ENCODE results near the gene PTPRG.
"Not testable (repeated sequence)": the region's sequence is repeated elsewhere in the genome, so short reads cannot be mapped to it uniquely, and the experiment has no call there.

Gene PTPRG

DNA sequence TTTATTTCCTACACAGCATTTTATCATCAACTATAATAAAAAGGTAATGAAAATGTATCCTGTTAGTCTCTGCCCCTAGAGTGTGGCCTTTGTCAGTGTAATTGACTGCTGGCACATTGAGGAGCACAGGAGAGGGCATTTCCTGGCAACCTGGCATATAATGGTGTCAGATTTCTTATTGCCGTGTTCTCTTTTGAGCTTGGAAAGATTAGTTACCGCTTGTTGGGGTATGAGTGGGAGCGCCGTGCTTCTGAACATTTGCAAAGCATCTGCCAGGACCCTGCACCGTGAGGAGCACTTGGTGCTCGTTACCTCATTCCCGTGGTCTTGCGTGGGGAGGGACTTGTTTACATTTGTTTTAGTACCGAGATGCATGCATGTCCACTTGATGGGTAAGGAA, 124.4 kb downstream of the PTPRG start:
- Mint-ChIP-seq H3K27ac (no peak overlapping the region), H3K9me3 (peaks cover 3 to 7% of the 10 kb centered on the region in 2 donors), H3K27me3 (no peaks in the 10 kb centered on the region), H3K4me3 (no peak overlapping the region), H3K4me1 (ENCODE audit: low read depth in 2 of 2) (no peaks in the 10 kb centered on the region), H3K36me3 (ENCODE audit: insufficient read depth) (no peaks in the 10 kb centered on the region)
- DNase-seq, result no peak
- ATAC-seq (replicated peaks), result no peak

GRCh38 chr3:61686228-61686648, 124.9 kb downstream of the PTPRG start:
- ATAC-seq (replicated peaks) (no peak), DNase-seq (no peak)
- Mint-ChIP-seq H3K27ac (no peak overlapping the region), H3K27me3 (no peaks in the 10 kb centered on the region), H3K4me1 (ENCODE audit: low read depth in 2 of 2) (no peaks in the 10 kb centered on the region), H3K4me3 (no peak overlapping the region), H3K9me3 (peaks cover 3 to 7% of the 10 kb centered on the region in 2 donors), H3K36me3 (ENCODE audit: insufficient read depth) (no peaks in the 10 kb centered on the region)

GRCh38 chr3:61687206-61687605, 125.8 kb downstream of the PTPRG start:
- no peak overlapping the region for H3K4me3 Mint-ChIP-seq
- peaks cover 3 to 7% of the 10 kb centered on the region in 2 donors for H3K9me3 Mint-ChIP-seq
- H3K27me3 Mint-ChIP-seq, result no peaks in the 10 kb centered on the region
- no peak overlapping the region for H3K27ac Mint-ChIP-seq
- H3K4me1 Mint-ChIP-seq (ENCODE audit: low read depth in 2 of 2), result no peaks in the 10 kb centered on the region
- no peak for ATAC-seq (replicated peaks)
- H3K36me3 Mint-ChIP-seq (ENCODE audit: insufficient read depth), result no peaks in the 10 kb centered on the region
- no peak for DNase-seq

GRCh38 chr3:61687663-61688306, 126.4 kb downstream of the PTPRG start:
- ATAC-seq (replicated peaks), result no peak
- H3K4me1 Mint-ChIP-seq (ENCODE audit: low read depth in 2 of 2), result no peaks in the 10 kb centered on the region
- H3K4me3 Mint-ChIP-seq, result no peak overlapping the region
- peaks cover 6 to 7% of the 10 kb centered on the region in 2 donors for H3K9me3 Mint-ChIP-seq
- no peak overlapping the region for H3K27ac Mint-ChIP-seq
- H3K36me3 Mint-ChIP-seq (ENCODE audit: insufficient read depth), result no peaks in the 10 kb centered on the region
- no peaks in the 10 kb centered on the region for H3K27me3 Mint-ChIP-seq
- no peak for DNase-seq

DNA sequence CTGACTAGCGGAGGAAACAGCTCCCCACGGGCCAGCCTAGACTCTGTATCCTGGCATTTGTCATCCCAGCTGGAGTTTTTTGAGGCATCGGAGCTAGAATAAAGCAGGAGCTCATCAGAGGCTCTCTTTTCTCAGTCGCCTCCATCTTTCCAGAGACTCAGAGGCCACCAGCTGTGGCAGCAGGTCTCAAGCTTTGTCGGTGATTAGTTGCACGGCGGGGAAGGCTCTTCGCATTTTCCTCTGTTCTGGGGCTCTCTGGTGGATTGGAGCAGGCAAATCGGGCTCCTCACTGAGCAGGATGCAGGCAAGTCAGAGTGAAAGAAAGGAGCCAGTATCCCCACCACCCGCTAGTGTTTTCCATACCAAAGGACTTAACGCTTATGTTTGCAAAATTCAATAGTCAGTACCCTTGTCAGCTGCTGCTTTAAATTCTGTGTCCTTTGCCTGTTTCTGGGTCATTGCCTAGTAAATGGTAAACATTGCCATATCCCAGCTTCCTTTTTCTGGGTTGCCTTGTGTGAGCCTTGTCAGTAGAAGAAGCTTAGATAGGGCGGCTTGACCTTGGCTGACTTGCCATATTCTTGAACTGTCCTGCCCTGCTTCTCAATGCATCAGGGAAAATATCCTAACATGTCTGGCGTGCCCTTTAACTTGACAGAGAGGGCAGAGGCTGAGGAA, 127.1 kb downstream of the PTPRG start:
- DNase-seq (no peak), ATAC-seq (replicated peaks) (no peak)
- Mint-ChIP-seq H3K27me3 (no peaks in the 10 kb centered on the region), H3K4me3 (no peak overlapping the region), H3K4me1 (ENCODE audit: low read depth in 2 of 2) (no peaks in the 10 kb centered on the region), H3K27ac (no peak overlapping the region), H3K36me3 (ENCODE audit: insufficient read depth) (no peaks in the 10 kb centered on the region), H3K9me3 (peaks cover 7 to 9% of the 10 kb centered on the region in 2 donors)

- no peak overlapping the region for H3K4me3 Mint-ChIP-seq
- H3K9me3 Mint-ChIP-seq, result peaks cover 3 to 7% of the 10 kb centered on the region in 2 donors
- ATAC-seq (replicated peaks), result no peak
- no peak for DNase-seq
- no peaks in the 10 kb centered on the region for H3K27me3 Mint-ChIP-seq
- H3K36me3 Mint-ChIP-seq (ENCODE audit: insufficient read depth), result no peaks in the 10 kb centered on the region
- no peaks in the 10 kb centered on the region for H3K4me1 Mint-ChIP-seq (ENCODE audit: low read depth in 2 of 2)
- H3K27ac Mint-ChIP-seq, result no peak overlapping the region
Measured at GRCh38 chr3:61690016-61690415, 128.6 kb downstream of the PTPRG start.

DNA sequence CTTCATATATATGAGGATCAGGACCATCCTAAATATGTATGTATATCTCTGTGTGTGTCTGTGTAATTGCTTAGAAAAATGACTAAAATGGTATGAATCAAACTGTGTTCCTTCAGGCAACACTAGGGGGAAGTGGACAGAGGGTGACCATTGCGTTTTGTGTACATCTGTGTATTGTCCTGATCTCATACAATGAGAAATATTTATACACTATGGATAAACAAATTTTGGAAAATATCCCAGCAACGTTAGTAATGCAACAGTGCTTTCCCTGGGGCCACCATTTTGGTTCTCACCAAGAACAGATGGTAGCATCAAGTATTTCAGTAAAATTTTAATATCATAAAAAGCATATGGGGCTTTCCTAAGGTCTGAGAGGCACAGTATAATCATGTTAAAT, 130.1 kb downstream of the PTPRG start:
- no peaks in the 10 kb centered on the region for H3K4me1 Mint-ChIP-seq (ENCODE audit: low read depth in 2 of 2)
- H3K4me3 Mint-ChIP-seq, result no peak overlapping the region
- H3K9me3 Mint-ChIP-seq, result peaks cover 0 to 5% of the 10 kb centered on the region in 2 donors
- no peak for ATAC-seq (replicated peaks)
- H3K36me3 Mint-ChIP-seq (ENCODE audit: insufficient read depth), result no peaks in the 10 kb centered on the region
- H3K27ac Mint-ChIP-seq, result no peak overlapping the region
- H3K27me3 Mint-ChIP-seq, result no peaks in the 10 kb centered on the region
- DNase-seq, result no peak

- DNase-seq (no peak), ATAC-seq (replicated peaks) (no peak)
- no peaks in the 10 kb centered on the region for H3K4me1 Mint-ChIP-seq (ENCODE audit: low read depth in 2 of 2)
- no peaks in the 10 kb centered on the region for H3K27me3 Mint-ChIP-seq
- no peak overlapping the region for H3K4me3 Mint-ChIP-seq
- no peak overlapping the region for H3K27ac Mint-ChIP-seq
- H3K9me3 Mint-ChIP-seq, result peaks cover 0 to 6% of the 10 kb centered on the region in 2 donors
- H3K36me3 Mint-ChIP-seq (ENCODE audit: insufficient read depth), result no peaks in the 10 kb centered on the region
Measured at GRCh38 chr3:61697301-61697700, 135.9 kb downstream of the PTPRG start.

DNA sequence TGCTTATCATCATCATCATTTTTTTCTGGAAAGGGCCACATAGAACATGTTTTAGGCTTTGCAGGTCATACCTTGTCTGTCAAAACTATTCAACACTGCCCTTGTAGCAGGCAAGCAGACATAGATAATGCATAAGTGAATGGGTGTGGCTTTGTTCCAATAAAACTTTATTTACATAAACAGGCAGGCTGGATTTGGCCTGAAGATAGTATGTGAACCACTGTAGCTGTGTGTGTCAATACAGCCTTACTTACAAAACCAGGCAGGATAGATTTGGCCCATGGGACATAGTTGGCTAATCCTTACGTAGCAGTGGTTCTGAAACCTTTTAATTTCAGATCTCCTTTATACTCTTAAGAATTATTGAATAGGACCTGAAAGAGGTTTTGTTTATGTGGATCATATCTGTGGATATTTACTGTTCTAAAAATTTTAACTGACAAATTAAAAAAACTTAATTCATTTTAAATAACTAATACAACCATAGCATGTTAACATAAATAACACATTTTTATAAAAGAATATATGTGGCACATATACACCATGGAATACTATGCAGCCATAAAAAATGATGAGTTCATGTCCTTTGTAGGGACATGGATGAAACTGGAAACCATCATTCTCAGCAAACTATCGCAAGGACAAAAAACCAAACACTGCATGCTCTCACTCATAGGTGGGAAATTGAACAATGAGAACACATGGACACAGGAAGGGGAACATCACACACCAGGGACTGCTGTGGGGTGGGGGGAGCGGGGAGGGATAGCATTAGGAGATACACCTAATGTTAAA, 137.1 kb downstream of the PTPRG start:
- H3K36me3 Mint-ChIP-seq (ENCODE audit: insufficient read depth); ATAC-seq (replicated peaks); DNase-seq; H3K4me1 Mint-ChIP-seq (ENCODE audit: low read depth in 2 of 2); H3K27me3 Mint-ChIP-seq; H3K27ac Mint-ChIP-seq; H3K4me3 Mint-ChIP-seq; H3K9me3 Mint-ChIP-seq: not testable (repeated sequence)

DNA sequence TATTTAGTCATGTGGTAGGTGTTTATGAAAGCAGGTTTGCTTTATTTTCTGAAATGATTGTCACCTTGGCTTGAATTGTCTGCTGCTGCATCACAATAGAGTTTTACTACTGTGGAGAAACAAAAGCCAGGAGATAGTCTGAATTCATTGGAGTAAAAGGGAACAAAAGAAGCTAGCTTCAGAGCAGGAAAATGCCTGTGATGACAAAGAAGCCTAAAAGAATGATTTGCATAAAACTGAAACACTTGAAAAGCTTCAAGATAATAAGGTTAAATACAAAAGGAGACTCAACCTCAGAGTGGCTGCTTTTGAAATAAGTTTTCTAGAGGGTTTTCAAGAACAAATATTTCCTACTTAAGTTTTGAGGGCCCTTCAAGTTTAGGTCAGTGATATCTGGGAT, 138.3 kb downstream of the PTPRG start:
- ATAC-seq (replicated peaks), result no peak

DNA sequence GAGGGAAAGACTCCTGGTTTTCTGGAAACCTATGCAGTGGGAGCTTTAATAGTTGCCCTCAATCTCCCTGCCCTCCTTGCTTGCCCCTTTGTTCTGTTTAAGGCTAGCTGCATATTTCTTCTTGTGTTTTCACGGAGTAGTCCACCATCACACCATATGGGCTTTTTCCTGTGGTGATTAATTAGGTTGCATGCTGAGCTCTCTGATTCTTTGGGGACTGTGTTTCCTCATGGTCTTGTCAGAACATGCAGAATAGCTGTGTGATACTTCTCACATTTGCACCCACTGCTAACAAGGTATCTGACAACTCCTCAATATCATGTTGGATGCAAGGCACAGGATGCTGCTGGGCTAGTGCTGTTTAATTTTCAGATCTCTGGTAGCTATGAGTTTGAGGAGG, 139.6 kb downstream of the PTPRG start:
- DNase-seq (no peak), ATAC-seq (replicated peaks) (no peak)
- H3K4me3 Mint-ChIP-seq, result no peak overlapping the region
- no peaks in the 10 kb centered on the region for H3K36me3 Mint-ChIP-seq (ENCODE audit: insufficient read depth)
- H3K27ac Mint-ChIP-seq, result no peak overlapping the region
- H3K9me3 Mint-ChIP-seq, result peaks cover 0 to 4% of the 10 kb centered on the region in 2 donors
- H3K4me1 Mint-ChIP-seq (ENCODE audit: low read depth in 2 of 2), result no peaks in the 10 kb centered on the region
- H3K27me3 Mint-ChIP-seq, result no peaks in the 10 kb centered on the region

More for the DNA sequence above, 138.3 kb downstream of the PTPRG start:
- H3K36me3 Mint-ChIP-seq (ENCODE audit: insufficient read depth), result no peaks in the 10 kb centered on the region
- peaks cover 0 to 4% of the 10 kb centered on the region in 2 donors for H3K9me3 Mint-ChIP-seq
- no peak for DNase-seq
- no peak overlapping the region for H3K27ac Mint-ChIP-seq
- no peaks in the 10 kb centered on the region for H3K27me3 Mint-ChIP-seq
- no peak overlapping the region for H3K4me3 Mint-ChIP-seq
- no peaks in the 10 kb centered on the region for H3K4me1 Mint-ChIP-seq (ENCODE audit: low read depth in 2 of 2)

DNA sequence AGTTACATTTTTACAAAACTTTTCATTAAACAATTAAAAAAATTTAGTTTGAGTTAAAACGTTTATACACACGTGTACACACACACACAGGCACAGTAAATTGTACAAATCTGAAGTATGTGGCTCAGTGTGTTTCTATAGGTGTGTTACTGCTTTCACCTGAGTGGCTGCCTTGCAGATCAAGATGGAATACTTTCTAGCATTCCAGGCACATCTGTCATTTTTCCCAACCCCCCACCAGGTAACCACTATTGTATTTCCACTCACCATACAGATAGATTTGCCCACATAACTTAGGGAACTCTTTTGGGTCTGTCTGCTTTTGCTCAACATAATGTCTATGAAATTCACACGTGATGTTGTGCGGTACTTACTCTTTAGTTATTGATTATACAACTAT, 141.1 kb downstream of the PTPRG start:
- Mint-ChIP-seq H3K27me3 (no peaks in the 10 kb centered on the region), H3K4me1 (ENCODE audit: low read depth in 2 of 2) (no peaks in the 10 kb centered on the region), H3K27ac (no peak overlapping the region), H3K36me3 (ENCODE audit: insufficient read depth) (no peaks in the 10 kb centered on the region), H3K9me3 (peaks cover 0 to 4% of the 10 kb centered on the region in 2 donors), H3K4me3 (no peak overlapping the region)
- no peak for DNase-seq
- ATAC-seq (replicated peaks), result no peak

DNA sequence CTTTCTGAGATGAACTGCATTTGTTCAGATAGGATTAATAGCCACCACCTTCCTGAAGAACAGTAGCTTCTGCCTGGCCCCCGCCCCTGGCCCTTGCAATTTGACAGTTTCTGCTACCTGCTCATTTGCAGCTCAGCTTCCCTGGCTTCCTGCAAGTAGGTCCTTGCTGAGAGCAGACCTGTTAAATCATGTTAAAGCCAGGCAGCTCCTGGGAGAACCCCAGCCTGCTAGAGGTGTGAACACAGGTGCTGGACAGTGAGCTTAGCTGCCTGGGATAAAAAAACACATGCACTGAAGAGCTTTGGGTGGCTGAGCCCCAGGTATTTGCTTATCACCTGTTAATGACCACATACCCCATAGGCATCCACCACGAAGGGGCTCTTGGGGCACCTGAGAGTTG, 143.4 kb downstream of the PTPRG start:
- no peak overlapping the region for H3K27ac Mint-ChIP-seq
- H3K9me3 Mint-ChIP-seq, result peaks cover 0 to 4% of the 10 kb centered on the region in 2 donors
- no peaks in the 10 kb centered on the region for H3K4me1 Mint-ChIP-seq (ENCODE audit: low read depth in 2 of 2)
- H3K4me3 Mint-ChIP-seq, result no peak overlapping the region
- no peak for DNase-seq
- ATAC-seq (replicated peaks), result no peak
- no peaks in the 10 kb centered on the region for H3K27me3 Mint-ChIP-seq
- no peaks in the 10 kb centered on the region for H3K36me3 Mint-ChIP-seq (ENCODE audit: insufficient read depth)

- Mint-ChIP-seq H3K9me3 (peaks cover 0 to 4% of the 10 kb centered on the region in 2 donors), H3K4me3 (no peak overlapping the region), H3K36me3 (ENCODE audit: insufficient read depth) (no peaks in the 10 kb centered on the region), H3K27me3 (no peaks in the 10 kb centered on the region), H3K27ac (no peak overlapping the region), H3K4me1 (ENCODE audit: low read depth in 2 of 2) (peaks cover 0 to 2% of the 10 kb centered on the region in 2 donors)
- DNase-seq (no peak), ATAC-seq (replicated peaks) (no peak)
Measured at GRCh38 chr3:61707492-61707891, 146.1 kb downstream of the PTPRG start.

Measured in effector memory CD8-positive, alpha-beta T cell (primary cell).